HG03354 (cell line): ENCODE data around the gene NRCAM.
"Not testable (repeated sequence)": the region's sequence is repeated elsewhere in the genome, so short reads cannot be mapped to it uniquely, and the experiment has no call there.

ENCODE experiments used
- ATAC-seq: cut with Tn5 transposase; IDR thresholded peaks from one replicate; pipeline ENCODE4 v1.9.1; 2021; ENCODE audit warnings: mild to moderate bottlenecking; ENCODE audit not compliant: unreplicated experiment, poor library complexity, severe bottlenecking

The NRCAM gene

GRCh38 chr7:108266491-108266890 is 189.7 kb downstream of the NRCAM start:
- ATAC-seq: no peak

GRCh38 chr7:108266035-108266434 is 190.2 kb downstream of the NRCAM start:
- no peak for ATAC-seq

- no peak for ATAC-seq
Observed at GRCh38 chr7:108265007-108265406, 191.2 kb downstream of the NRCAM start.

GRCh38 chr7:108263425-108263824 is 192.8 kb downstream of the NRCAM start:
- ATAC-seq: peak; percentile 81

- no peak for ATAC-seq
Observed at GRCh38 chr7:108261560-108262255, 194.5 kb downstream of the NRCAM start.

- not testable (repeated sequence) for ATAC-seq
Observed at GRCh38 chr7:108259447-108259846, 196.8 kb downstream of the NRCAM start.

GRCh38 chr7:108257954-108258353 is 198.3 kb downstream of the NRCAM start:
- no peak for ATAC-seq

GRCh38 chr7:108254259-108254658 is 202.0 kb downstream of the NRCAM start:
- no peak for ATAC-seq

- no peak for ATAC-seq
Observed at GRCh38 chr7:108253275-108254044, 202.8 kb downstream of the NRCAM start.

GRCh38 chr7:108252177-108252576 is 204.1 kb downstream of the NRCAM start:
- no peak for ATAC-seq

- no peak for ATAC-seq
Observed at GRCh38 chr7:108251700-108252099, 204.5 kb downstream of the NRCAM start.

GRCh38 chr7:108249453-108249852 is 206.8 kb downstream of the NRCAM start:
- ATAC-seq: no peak

- no peak for ATAC-seq
Observed at GRCh38 chr7:108248821-108249220, 207.4 kb downstream of the NRCAM start.

GRCh38 chr7:108248418-108248817 is 207.8 kb downstream of the NRCAM start:
- no peak for ATAC-seq

GRCh38 chr7:108247614-108248013 is 208.6 kb downstream of the NRCAM start:
- ATAC-seq: no peak

- ATAC-seq: peak; percentile 74
Observed at GRCh38 chr7:108246227-108246837, 209.9 kb downstream of the NRCAM start.

GRCh38 chr7:108245523-108246226 is 210.6 kb downstream of the NRCAM start:
- ATAC-seq: no peak

- ATAC-seq: no peak
Observed at GRCh38 chr7:108244110-108244509, 212.1 kb downstream of the NRCAM start.

GRCh38 chr7:108239501-108240225 is 216.6 kb downstream of the NRCAM start:
- ATAC-seq: no peak
